Activated CD4-positive, CD25-positive, alpha-beta regulatory T cell treated with anti-CD3 and anti-CD28 coated beads, Interleukin-2, amount 50 U/mL, for 16 hours (primary cell): ENCODE results near the gene PLXNA3.
"Not testable (repeated sequence)": the region's sequence is repeated elsewhere in the genome, so short reads cannot be mapped to it uniquely, and the experiment has no call there.

Source experiments
- DNase-seq: peaks from one replicate; pipeline ENCODE4 v3.0.0-alpha.2; 2020; ENCODE audit warnings: low read depth, low spot score

Gene PLXNA3

DNA sequence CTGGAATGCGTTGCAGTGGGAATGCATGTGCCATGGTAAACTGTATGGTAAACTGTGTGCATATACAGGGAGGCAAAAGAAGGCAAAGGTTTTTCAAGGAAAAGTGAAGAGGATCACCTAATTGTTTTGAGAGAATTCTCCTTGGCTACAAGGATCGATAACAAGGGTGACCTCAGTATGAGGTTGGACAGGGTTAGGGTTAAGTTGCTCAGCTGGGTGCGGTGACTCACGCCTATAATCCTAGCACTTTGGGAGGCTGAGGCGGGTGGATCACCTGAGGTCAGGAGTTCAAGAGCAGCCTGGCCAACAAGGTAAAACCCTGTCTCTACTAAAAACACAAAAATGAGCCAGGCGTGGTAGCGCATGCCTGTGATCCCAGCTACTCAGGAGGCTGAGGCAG is 43.3 kb downstream of the PLXNA3 start:
- not testable (repeated sequence) for DNase-seq

DNA sequence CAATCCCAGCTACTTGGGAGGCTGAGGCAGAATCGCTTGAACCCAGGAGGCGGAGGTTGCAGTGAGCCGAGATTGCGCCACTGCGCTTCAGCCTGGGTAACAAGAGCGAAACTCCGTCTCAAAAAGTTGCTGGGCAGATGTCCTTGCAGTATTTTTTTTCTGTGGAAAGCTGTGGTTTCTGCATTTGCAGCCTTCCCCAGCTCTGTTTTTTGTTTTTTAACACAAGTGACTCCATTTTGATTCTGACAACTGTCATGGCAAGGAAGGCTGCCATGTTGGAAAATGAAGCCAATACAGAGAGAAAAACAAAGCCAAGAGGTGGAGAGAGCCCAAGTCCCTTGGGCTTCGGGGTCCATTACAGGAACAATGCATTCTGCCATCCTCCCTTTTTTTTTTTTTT is 44.0 kb downstream of the PLXNA3 start:
- no peak for DNase-seq

DNA sequence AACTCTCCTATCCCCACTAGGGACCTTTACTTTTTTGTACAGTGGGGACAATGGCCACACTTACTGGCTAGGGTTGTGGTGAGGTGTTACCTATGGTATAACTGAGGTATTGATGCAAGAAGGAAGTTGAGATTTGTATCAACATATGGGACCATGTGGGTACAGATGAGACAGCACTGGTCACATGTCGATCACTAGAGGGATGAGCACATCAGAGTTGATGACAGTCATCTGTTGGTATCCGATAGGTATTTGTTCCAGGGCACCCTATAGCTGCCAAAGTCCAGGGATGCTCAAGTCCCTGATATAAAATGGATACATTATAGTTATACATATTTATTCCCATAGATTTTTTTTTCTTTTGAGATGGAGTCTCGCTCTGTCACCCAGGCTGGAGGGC is 44.9 kb downstream of the PLXNA3 start:
- no peak for DNase-seq

DNA sequence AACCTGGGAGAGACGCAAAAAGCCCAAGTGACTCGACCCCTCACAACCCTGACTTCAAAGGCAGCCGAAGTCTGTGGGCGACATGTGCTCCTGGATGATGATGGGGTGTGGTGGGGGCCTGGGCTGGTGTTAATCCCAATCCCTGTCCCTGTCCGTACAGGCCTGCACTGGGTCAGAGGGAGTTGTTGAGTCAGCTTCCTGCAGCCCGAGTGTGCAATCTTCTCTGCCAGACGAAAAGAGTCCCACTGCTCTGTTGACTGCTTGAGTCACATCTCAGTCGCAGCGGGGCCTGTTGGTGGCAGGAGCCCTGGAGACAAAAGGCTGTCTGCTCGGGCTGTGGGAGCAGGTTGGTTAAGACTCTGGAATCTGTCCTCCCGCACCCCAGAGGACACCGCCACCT is 47.7 kb downstream of the PLXNA3 start:
- DNase-seq = no peak

DNA sequence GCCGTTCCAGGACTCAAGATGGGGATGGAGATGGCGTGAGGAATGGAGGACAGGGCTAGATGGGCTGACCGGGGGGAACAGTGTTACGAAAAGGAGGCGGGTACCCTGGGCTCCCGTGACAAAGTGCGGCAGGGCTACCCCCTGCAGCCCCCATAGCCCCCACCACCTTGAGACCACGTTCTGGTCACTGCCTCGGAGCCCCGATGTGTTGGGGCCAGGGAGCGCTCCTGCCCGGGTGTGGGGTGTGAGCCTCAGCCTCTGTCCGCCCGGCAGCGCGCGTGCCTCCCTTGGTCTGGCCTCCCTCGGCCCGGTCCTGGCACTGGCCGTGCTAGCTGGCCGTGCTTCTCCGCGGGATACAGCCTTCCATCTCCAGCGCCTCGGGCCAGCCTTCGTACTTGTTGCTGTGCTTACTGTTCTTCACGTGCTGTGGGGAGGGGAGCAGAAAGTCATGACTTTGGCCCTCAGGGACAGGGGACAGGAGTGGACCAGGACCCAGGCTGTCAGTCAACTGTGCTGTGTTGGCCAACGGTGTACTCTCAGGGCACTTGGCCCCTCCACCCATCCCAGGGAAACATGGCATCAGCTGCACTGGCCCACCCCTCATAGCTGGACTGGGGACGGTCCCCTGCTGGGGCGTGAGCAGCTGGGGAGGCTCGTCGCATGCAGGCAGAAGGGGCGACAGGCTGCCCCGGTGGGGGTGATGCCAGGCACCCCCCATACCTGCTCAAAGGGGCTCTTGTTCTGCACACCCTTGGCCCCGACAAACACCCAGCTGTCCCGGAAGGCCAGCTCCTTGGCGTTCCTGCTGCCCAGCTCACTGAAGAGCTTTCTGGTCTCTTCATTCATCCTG is 48.6 kb downstream of the PLXNA3 start:
- no peak for DNase-seq

DNA sequence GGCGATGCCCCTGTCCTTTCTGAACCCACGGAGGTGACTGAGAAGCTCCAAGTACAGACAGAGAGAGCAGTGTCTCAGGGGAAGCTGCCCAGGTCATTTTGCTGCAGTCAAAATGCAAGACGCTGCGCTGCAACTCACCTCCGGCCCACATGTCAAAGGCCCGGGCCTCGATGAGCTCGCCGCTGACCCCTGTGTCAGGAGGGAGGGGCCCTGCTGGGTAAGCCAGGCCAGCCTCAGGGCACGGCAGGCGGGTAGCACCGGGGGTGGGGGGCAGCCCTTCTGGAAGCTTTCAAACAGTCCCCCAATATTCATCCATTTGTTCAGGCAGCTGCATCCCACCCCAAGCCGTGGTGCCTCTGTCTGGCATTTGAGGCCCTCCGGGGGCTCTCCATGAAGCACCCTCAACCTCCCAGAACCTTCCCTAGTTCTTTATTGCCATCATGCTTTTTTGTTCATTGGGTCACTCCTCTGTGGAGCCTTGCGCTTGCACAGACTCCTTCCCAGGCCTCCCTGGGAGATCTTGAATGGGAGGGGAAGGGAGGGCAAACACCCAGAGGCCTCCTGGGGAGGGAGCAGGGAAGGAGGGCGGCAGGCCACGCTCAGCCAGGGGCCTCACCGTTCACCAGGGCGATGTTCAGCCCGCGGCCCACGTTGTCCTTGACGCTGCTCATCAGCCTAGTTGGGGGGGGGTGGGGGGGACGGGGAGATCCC is 49.7 kb downstream of the PLXNA3 start:
- no peak for DNase-seq

DNA sequence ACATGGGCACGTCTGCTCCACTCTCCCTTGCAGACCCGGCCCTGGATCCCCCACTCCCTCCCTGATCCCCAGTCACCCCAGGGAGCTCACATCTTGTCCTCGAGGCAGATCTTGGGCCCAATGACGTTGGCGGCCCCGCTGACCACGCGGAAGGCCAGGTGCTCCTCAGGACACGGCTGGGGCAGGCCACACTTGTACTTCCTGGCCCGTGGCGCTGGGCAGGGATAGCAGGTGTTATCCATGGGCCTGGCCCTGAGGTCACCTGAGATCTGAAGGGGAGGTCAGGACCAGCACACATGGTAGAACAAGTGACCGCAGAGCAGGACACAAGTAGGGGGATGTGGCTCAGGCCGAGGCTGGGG is 50.3 kb downstream of the PLXNA3 start:
- no peak for DNase-seq

DNA sequence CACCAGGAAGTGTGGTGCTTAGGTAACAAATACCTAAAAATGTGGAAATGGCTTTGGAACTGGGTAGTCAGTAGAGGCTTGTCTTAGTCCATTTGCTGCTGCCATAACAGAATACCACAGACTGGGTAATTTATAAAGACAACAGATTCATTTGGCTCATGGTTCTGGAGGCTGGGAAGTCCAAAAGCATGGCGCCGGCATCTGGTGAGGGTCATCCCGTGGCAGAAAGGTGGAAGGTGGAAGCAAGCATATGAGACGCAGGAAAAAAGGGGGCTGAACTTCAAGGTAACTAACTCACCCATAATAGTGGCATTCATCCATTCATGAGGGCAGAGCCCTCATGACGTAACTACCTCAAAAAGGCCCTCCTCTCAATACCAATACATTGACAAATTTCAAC is 51.4 kb downstream of the PLXNA3 start:
- DNase-seq = no peak

DNA sequence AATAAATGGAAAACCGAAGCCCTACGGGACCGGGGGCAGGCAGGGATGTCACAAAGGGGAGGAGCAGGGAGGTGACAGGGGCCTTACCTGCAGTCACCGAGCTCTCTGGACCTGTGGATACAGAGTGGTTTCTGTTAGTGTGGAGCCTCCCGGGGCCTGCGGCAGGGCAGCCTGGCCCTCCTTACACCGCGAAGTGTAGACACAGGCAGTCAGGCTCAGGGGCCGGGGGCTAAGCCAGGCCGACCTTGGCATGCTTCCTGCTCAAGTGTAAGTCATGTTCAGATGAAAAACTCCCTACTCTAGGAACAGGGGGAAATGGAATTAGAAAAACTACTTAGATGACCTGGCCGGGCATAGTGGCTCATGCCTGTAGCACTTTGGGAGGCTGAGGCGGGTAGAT is 53.7 kb downstream of the PLXNA3 start:
- DNase-seq = no peak

DNA sequence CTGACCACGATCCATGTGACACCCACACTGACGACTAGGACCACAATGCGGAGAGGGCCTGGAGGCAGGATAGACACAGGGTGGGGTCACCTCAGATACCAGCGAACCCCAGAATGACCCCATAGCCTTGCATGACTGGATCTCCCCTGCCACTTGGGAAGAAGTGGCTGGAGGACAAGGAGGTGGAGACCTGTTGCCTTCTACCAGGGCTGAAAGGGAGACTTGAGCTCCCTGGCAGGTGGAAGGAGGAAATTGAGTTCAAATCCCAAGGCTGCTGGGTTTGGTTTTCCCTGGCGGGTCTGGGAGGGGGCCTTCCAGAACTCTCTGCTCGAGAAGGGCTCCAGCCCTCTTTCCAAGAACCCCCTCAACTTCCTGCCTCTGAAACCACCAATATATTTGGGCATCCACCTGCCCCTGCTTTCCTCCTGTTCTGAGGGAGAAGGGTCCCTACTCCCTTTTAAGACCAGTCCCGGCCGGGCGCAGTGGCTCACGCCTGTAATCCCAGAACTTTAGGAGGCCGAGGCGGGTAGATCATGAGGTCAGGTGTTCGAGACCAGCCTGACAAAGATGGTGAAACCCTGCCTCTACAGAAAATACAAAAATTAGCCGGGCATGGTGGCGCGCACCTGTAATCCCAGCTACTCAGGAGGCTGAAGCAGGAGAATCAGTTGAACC is 54.9 kb downstream of the PLXNA3 start:
- DNase-seq = no peak

DNA sequence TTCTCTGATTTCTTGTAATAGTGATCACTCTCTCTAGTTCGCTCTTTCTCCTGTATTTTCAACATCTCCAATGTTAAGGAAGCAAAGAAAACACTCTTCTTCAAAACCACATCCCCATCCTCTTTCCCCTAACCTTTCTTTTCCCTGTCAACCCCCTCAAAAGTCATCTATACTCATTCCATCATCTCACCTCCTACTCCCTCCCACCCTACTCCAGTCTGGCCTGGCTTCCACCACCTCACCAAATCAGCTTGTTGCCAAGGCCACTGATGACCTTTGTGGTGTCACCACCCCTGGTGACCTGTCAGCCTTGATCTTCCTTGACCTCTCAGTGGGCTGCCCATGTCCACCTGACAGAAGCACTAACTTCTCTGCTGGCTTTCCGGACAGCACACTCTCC is 55.6 kb downstream of the PLXNA3 start:
- DNase-seq = no peak

DNA sequence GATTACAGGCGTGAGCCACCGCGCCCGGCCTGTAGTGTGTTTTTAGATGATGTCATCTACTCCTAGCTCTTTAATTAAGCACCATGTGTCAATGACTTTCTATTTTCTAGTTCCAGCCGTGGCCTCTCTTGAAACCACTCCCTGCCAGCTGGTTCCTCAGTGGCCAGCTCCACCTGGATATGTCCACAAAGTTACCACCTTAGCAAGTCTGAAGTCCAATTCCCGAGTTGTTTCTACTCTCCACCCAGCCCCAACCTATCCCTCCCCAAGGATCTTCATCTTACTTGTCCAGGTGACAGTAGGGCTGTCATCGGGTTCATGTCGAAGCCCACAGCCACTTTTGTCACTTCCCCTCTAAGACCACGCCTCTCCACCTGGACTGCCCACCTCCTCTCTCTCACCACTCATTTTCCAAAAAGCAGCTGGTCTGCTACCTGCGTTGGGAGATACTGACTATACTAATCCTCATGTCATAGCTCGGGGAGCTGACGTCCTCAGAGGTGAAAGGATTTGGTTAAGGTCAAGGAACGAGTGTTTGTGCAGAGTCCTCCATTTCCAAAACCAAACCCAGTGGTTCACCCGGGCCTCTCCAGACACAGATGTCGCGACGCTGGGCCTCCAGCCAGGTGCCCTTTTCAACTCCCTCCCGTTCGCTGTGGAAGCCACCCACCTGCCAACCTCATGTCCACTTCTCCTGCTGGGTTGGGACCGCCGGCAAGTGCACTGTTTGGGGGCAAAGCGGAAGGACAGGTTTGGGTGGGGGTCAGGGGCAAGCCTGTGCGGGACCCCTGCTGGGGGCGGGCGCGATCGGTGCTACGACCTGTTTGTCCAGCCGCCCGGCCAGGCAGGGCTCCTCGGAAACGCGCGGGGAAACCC is 57.2 kb downstream of the PLXNA3 start:
- DNase-seq = no peak

DNA sequence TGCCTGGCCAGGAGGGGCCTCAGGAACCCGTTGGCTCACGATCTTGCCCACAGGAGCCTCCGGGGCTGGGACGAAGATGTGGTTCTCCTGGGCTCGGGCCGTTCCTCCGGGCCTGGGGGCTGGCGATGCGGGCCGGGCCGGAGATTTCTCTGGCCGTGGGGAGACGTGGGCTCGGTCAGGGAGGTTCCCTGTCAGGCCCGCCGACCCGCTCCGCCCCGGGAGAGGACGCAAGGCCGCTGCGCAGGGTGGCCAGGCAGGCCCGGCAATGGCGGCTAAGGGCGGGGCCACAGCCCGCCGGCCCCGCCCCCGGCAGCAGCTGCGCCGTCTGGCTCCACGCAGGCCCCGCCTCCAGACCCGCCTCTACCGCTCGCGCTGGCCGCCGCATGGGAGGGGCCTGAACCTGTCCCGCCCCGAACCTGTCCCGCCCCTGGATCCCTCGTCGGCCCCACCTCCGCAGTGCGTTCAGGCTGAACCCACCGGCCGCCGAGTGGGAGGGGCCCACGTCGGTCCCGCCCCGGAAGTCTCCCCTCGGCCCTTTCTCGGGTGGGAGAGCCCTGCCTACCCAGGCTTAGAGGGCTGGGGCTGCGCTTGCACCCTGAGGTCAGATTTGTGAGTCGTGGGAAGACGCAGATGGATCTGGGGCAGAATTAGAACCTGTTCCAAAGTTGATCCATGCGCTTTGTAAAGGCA is 58.0 kb downstream of the PLXNA3 start, which contains the start of gene FAM3A:
Gene FAM3A, minus strand, starts transcription at position 267 of the 690 bp plus-strand sequence. CDS start 460 bp downstream, outside the sequence.
- DNase-seq = peak; percentile 79

DNA sequence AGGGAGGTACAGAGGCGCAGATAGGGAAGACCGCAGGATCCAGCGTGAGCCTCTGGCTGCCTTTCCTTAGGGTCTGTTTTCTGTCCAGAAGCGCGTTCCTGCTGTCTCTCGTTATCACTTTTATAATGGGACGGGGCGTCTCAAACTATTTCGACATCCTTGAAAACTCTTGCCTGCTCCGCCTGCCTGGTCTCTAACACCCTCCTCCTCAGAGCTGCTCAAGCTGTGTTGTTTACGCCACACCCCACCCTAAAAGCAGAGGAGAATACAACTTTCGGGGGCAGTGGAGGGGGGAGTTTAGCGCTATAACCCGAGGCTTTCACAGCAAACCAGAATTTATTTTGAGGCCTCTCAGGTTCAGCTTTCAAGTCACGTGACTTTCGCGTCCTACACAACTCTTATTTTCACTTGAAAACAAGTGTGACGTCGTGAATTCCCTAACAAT is 58.6 kb downstream of the PLXNA3 start:
- DNase-seq = no peak

DNA sequence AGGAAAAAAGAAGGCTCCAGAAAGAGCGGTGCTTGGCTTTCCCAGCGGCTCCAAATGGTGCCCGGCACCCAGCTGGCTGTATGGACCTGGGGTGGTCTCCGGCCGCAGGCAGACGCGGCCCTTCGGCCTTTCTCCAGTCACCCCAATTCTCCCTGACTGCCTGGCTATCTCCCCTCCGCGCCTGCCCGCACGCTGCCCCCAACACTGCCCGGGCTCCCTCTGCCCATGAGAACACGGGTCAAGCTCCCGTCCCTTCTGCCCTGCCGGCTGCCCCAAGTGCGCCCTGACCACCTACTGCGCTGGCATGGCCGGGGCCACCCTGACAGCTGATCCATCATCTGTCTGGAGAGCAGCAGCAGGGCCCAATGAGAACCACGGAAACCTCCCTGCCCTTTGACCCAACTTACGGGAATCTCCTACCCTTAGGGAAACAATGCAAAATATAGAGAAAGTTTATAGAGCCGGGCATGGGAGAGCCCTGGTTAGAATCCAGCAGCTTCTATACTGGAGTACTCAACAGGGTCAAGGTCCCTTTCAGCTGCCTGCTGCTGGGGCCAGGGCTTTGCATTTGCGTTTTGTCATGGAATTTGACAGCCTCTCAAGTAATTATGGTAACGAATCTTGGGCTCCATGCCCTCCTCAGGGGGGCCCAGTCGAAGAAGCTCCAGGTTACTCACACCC is 59.2 kb downstream of the PLXNA3 start:
- no peak for DNase-seq

DNA sequence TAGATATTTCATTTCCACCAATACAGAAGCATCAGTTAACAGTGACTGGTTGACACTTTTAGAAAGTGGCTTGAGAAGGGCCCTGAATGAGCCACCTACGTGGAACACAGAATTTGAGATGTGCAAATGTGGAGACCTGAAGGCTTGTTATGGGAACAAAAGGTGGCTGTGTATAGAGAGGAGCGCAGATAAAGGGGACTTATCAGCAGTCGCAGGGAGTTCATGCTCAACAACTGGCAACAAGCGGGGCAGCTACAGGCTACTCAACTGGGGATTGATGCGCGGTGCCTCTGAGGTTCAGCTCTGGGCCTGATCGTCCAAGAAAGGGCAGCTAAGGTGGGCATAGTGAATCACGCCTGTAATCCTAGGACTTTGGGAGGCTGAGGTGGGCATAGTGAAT is 61.3 kb downstream of the PLXNA3 start:
- DNase-seq = no peak

DNA sequence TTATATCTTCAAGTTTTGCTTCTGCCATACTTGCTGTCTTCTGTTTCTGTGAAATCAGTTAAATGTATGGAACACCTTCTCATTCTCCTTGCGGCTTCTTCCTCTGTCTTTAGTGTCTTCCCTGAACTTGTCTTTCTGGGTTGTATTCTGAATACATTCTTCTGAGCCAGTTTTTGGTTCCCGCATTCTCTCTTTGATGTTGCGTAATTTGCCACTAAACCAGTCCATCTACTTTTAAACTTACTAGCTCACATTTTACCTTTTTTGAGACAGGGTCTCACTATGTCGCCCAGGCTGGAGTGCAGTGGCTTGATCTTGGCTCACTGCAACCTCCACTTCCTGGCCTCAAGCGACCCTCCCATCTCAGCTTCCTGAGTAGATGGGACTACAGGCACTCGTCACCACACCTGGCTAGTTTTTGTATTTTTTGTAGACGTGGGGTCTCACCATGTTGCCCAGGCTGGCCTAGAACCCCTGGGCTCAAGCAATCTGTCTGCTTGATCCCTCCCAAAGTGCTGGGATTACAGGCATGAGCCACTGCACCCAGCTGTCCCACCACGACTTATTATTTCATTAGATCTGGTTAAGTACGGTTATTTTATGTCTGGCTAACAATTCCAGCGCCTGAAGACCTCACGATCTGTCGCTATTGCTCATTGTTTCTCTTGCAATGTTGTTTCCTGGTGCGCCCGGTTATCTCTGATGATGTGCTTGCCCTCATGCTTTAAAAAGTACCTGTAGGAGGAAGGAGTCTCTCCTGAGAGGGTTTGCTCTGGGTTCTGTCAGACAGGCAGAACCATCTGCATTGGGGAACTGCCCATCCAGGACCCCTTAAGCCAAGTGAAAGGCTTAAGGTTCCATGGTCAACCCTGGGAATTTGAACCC is 67.8 kb downstream of the PLXNA3 start:
- no peak for DNase-seq

DNA sequence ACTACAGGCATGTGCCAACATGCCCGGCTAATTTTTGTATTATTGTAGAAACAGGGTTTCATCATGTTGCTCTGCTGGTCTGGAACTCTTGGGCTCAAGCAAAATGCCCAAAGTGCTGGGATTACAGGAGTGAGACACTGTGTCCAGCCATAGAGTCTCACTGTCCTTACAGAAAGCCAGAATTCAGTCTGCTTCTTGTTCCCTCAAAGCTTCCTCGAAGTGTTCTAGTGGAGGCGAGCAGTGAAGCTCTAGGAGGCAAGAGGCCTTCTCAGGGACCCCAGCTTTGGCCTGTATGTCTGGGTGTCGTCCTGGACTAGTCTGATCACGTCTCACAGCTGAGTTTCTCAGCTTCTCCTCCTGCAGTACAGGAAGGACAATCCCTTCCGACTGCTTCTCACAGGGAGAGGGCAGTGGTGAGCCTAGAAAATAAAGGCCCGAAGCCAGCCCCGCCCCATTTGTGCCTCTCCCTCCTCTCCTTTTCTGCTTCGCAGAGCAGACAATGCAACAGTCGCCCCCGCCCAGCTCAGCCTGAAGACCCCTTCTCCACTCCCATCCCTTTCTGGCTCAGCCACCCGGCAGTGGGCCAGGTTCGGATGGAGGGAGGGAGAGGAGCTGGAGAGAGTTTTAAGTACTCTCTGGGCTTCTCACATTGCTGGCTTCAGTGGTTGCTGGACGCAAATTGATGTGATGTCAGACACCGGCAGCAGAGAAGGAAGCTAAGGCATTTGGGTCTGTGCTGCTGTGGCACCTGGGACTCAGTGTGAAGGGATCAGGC is 69.0 kb downstream of the PLXNA3 start:
- DNase-seq = peak; percentile 13
